Measurements from ENCODE around the gene VPS29. TPM values are rescaled to one million over a fixed set of nuclear protein-coding genes. Genes with fewer than 3 reads are reported as not detected.
A peak's percentile ranks its signal among the peaks of the same experiment; 100 is the strongest.

The VPS29 gene
- total and polyA plus RNA-seq, 2 of the 4 experiments (the other 2 are of a cell fraction): 122 to 150 TPM

GRCh38 chr12:110466791-110467190 is 35.1 kb downstream of the VPS29 start:
- Histone ChIP-seq H4K20me1 (ENCODE audit: insufficient read depth, low read length) (peaks cover 3% of the 10 kb centered on the region), H3K9ac (ENCODE audit: low read depth, low read length) (peak overlapping the region; percentile 38; the same call in 1 of the 2 replicates), H3K79me1 (ENCODE audit: low read depth in 1 of 2, low read length in 2 of 2) (peaks cover 11 to 57% of the 10 kb centered on the region in 2 experiments), H3K9me3 (ENCODE audit: control insufficient read depth, insufficient read depth, low read length) (no peaks in the 10 kb centered on the region), H4K8ac (ENCODE audit: low read depth in 2 of 2, low read length in 2 of 2) (no peak overlapping the region), H2AFZ (replicated peaks; ENCODE audit: low read length, poor library complexity) (no peak overlapping the region), H3K27me3 (ENCODE audit: control insufficient read depth, insufficient read depth, low read length) (no peaks in the 10 kb centered on the region), H3K23ac (ENCODE audit: low read depth, low read length) (no peak overlapping the region), H3K27ac (ENCODE audit: insufficient read depth, low read length) (no peak overlapping the region), H3K56ac (ENCODE audit: extremely low read depth, insufficient read depth, low read length) (no peak overlapping the region), H4K91ac (ENCODE audit: insufficient read depth, low read depth, low read length) (no peak overlapping the region), H2AK5ac (ENCODE audit: low read depth, low read length) (no peak overlapping the region), H3K4me1 (ENCODE audit: control insufficient read depth, insufficient read depth, low read length) (peaks cover 3% of the 10 kb centered on the region; the same call in 1 of the 2 replicates), H4K5ac (ENCODE audit: low read depth, low read length) (no peak overlapping the region), H2BK5ac (ENCODE audit: low read depth, low read length, poor library complexity, severe bottlenecking) (no peak overlapping the region), H3K14ac (replicated peaks; ENCODE audit: low read depth, low read length) (no peak overlapping the region), H3K36me3 (ENCODE audit: control insufficient read depth, insufficient read depth, low read length) (peaks cover 6% of the 10 kb centered on the region), H3K18ac (ENCODE audit: low read depth, low read length) (no peak overlapping the region), H3K4me2 (ENCODE audit: low read depth, low read length) (peak overlapping the region; percentile 17; the same call in 1 of the 2 replicates), H2BK20ac (ENCODE audit: low read depth, low read length) (no peak overlapping the region), H2AK9ac (replicated peaks; ENCODE audit: low read depth, low read length, poor library complexity) (no peak overlapping the region), H3K9me1 (ENCODE audit: insufficient read depth, low read length) (no peaks in the 10 kb centered on the region), H3K4ac (ENCODE audit: low read depth, low read length) (no peak overlapping the region), H2BK15ac (ENCODE audit: low read depth, low read length) (no peak overlapping the region), H2BK120ac (ENCODE audit: low read depth, low read length) (no peak overlapping the region), H3K4me3 (ENCODE audit: insufficient read depth, low read depth, low read length) (no peak overlapping the region)
- WGBS, 2 experiments (ENCODE audit: extremely low coverage in 2 of 2, insufficient read length in 1 of 2): 94% methylated on average over 3 of the region's 5 CpGs; no CpG with 5 or more reads in 1 of the 2 experiments
- BruUV-seq (replicated peaks): no TSS peak
- POLR2A ChIA-PET (ENCODE audit: unreplicated experiment): no interaction called here
- intact Hi-C loops (cut with micrococcal nuclease) (no loop called here), dilution Hi-C loops (cut with HindIII; ENCODE audit: low sequenced_read_pairs, unreplicated experiment) (no loop called here), in situ Hi-C loops (cut with MboI; ENCODE audit: low sequenced_read_pairs) (no loop called here)
- TF ChIP-seq RCOR1 (IDR thresholded peaks at IDR 0.05; ENCODE audit: insufficient replicate concordance, low read length) (no peak), FOS (IDR thresholded peaks at IDR 0.05; ENCODE audit: low read depth, low read length) (no peak), RFX5 (IDR thresholded peaks at IDR 0.05; ENCODE audit: low read depth, low read length) (no peak), ELK1 (IDR thresholded peaks at IDR 0.05; ENCODE audit: borderline replicate concordance, low read depth, low read length) (no peak), MAFK (IDR thresholded peaks at IDR 0.05; ENCODE audit: low read depth, low read length) (no peak), BHLHE40 (IDR thresholded peaks at IDR 0.05; ENCODE audit: low read depth, low read length) (no peak), MXI1 (IDR thresholded peaks at IDR 0.05; ENCODE audit: borderline replicate concordance, low read depth, low read length) (no peak), SMC3 (IDR thresholded peaks at IDR 0.05; ENCODE audit: low read depth, low read length) (no peak), POLR2A (IDR thresholded peaks at IDR 0.05; ENCODE audit: low read depth, low read length) (no peak), CEBPB (IDR thresholded peaks at IDR 0.05; ENCODE audit: low read depth, low read length) (no peak), USF2 (IDR thresholded peaks at IDR 0.05; ENCODE audit: low read depth, low read length) (no peak), MAZ (IDR thresholded peaks at IDR 0.05; ENCODE audit: borderline replicate concordance, low read depth, low read length) (no peak), NFE2L2 (IDR thresholded peaks at IDR 0.05; ENCODE audit: low read depth, low read length) (no peak), CTCF (conservative IDR thresholded peaks at IDR 0.05; ENCODE audit: low read depth, low read length) (no peak), RAD21 (IDR thresholded peaks at IDR 0.05; ENCODE audit: low read length) (no peak), CHD1 (IDR thresholded peaks at IDR 0.05; ENCODE audit: low read depth, low read length) (no peak)
- ATAC-seq (ENCODE audit: low read depth): no peak
- CTCF ChIA-PET: interaction anchor here (0.7 to 2.7 kb wide), 2 partner anchors 17 to 671 kb away, joined by 8 to 15 read pairs; partner anchors contain the start of gene ARPC3
- no peak for DNase-seq

All from IMR-90 (cell line).